Mesendoderm (in vitro differentiated cells): Measurements from ENCODE around the gene ZNF778.

Experiments
- DNase-seq: peaks from one replicate; pipeline ENCODE4 v3.0.0; 2013
- H2AK5ac ChIP-seq: 2 replicates; pipeline ENCODE4 v1.6.1; 2013; ENCODE audit warnings: low read length, inconsistent platforms
- H2BK120ac ChIP-seq: 2 replicates; pipeline ENCODE4 v1.6.1; 2013; ENCODE audit warnings: low read depth, mild to moderate bottlenecking, low read length, moderate library complexity, mixed read lengths
- H2BK15ac ChIP-seq: replicated peaks from 2 replicates; pipeline ENCODE4 v1.6.1; 2013; ENCODE audit warnings: low read depth, mild to moderate bottlenecking, moderate library complexity
- H2BK5ac ChIP-seq: 2 replicates; pipeline ENCODE4 v1.6.1; 2013; ENCODE audit warnings: low read length, inconsistent platforms
- H3K18ac ChIP-seq: 2 replicates; pipeline ENCODE4 v1.6.1; 2013; ENCODE audit warnings: mild to moderate bottlenecking, low read length, mixed read lengths
- H3K23ac ChIP-seq: one replicate; pipeline ENCODE4 v1.6.1; 2013; ENCODE audit warnings: low read length
- H3K27ac ChIP-seq: 2 replicates; pipeline ENCODE4 v1.5.1; 2013; ENCODE audit warnings: low read depth, mild to moderate bottlenecking, inconsistent platforms, low read length, moderate library complexity
- H3K27me3 ChIP-seq: 2 replicates; pipeline ENCODE4 v1.6.1; 2013; ENCODE audit warnings: low read length, control low read depth, mild to moderate bottlenecking, inconsistent platforms; ENCODE audit not compliant: insufficient read depth, poor library complexity
- H3K36me3 ChIP-seq: 2 replicates; pipeline ENCODE4 v1.6.1; 2013; ENCODE audit warnings: low read length, inconsistent platforms; ENCODE audit not compliant: control insufficient read depth, insufficient read depth
- H3K4ac ChIP-seq: one replicate; pipeline ENCODE4 v1.6.1; 2013; ENCODE audit warnings: low read depth, mild to moderate bottlenecking, low read length, moderate library complexity
- H3K4me1 ChIP-seq: 2 replicates; pipeline ENCODE4 v1.6.1; 2013; ENCODE audit warnings: low read depth, low read length, inconsistent platforms; ENCODE audit not compliant: control insufficient read depth
- H3K4me2 ChIP-seq: 2 replicates; pipeline ENCODE4 v1.6.1; 2013; ENCODE audit warnings: low read length
- H3K4me3 ChIP-seq: 2 replicates; pipeline ENCODE4 v1.5.1; 2013; ENCODE audit warnings: mild to moderate bottlenecking, low read length
- H3K56ac ChIP-seq: one replicate; pipeline ENCODE4 v1.6.1; 2013; ENCODE audit warnings: low read length
- H3K79me1 ChIP-seq: 2 replicates; pipeline ENCODE4 v1.6.1; 2013; ENCODE audit warnings: low read length, inconsistent platforms
- H3K79me2 ChIP-seq: 2 replicates; pipeline ENCODE4 v1.6.1; 2013; ENCODE audit warnings: mild to moderate bottlenecking, low read length; ENCODE audit not compliant: control insufficient read depth, insufficient read depth
- H3K9ac ChIP-seq: 2 replicates; pipeline ENCODE4 v1.6.1; 2013; ENCODE audit warnings: low read length, inconsistent platforms
- H4K5ac ChIP-seq: one replicate; pipeline ENCODE4 v1.6.1; 2013; ENCODE audit warnings: low read length
- H4K8ac ChIP-seq: one replicate; pipeline ENCODE4 v1.6.1; 2013; ENCODE audit warnings: low read depth, mild to moderate bottlenecking, control low read depth, low read length, moderate library complexity
- WGBS: extraction: QIAGEN DNeasy Blood & Tissue Kit; methylation state at CpG from one replicate; pipeline ENCODE4 v1.1.7; 2013; ENCODE audit warnings: low lambda C conversion rate, missing lambda C conversion rate; ENCODE audit not compliant: insufficient coverage; ENCODE audit errors: extremely low coverage; 5-methylcytosine and 5-hydroxymethylcytosine counted together

ZNF778 gene

DNA sequence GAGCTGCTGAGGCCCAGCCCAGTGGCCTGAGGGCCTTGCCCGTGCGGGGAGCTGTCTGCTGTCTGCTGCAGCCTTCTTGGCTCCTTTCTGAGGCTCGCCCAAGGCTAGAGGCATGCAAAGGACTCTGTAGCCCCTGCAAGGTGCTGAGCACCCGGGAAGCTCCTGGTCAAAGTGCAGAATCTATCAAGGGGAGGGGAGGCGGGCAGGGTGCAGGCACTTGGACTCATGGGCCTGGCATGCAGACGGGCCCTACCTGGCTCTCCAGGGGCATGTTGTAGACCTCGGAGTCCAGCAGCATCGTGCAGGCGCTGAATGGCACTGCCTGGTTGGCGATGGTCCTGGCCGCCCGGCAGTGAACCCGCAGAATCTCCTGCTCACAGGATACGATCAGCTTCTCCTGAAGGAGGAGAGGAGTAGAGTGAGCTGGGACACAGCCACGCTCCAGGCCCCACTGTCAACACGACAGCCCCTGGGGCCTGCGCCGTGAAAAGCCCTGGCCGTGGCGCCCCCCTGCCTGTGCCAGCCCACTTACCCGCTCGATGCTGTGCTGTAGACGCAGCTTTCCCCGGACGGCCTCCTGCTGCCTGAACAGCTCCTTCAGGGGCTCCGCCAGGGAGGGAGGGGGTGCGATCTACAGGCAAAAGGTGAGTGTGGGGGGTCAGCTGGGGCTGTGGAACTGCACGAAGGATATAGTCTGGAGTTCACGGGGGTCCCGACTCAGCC is 57.2 kb downstream of the ZNF778 start:
- Histone ChIP-seq H3K36me3 (peaks cover 11% of the 10 kb centered on the region), H4K5ac (no peak overlapping the region), H4K8ac (no peak overlapping the region), H2AK5ac (no peak overlapping the region), H3K27ac (no peak overlapping the region), H3K79me1 (peaks cover 5% of the 10 kb centered on the region), H2BK120ac (no peak overlapping the region), H2BK5ac (no peak overlapping the region), H3K23ac (no peak overlapping the region), H3K4me2 (no peak overlapping the region), H3K4ac (no peak overlapping the region), H3K27me3 (no peaks in the 10 kb centered on the region), H3K79me2 (no peaks in the 10 kb centered on the region), H3K4me1 (no peaks in the 10 kb centered on the region), H3K4me3 (no peak overlapping the region), H2BK15ac (no peak overlapping the region), H3K56ac (no peak overlapping the region), H3K9ac (no peak overlapping the region), H3K18ac (no peak overlapping the region)
- DNase-seq: no peak
- WGBS: no CpG with 5 or more reads among the region's 30 CpGs

DNA sequence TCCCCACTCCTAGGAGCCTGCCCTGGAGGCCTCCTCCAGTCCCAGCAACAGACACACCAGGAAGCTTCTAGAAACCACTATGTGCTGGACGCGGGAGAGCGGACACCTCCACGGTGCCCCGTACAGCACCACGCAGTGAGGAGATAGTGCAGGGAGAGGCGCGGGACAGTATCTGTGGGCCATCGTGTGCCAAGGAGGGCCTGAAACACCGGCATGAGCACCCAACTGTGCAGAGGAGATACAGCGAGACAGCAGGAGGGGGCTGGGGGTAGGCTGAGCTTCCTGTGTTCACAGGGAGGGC is 57.7 kb downstream of the ZNF778 start:
- H3K4ac ChIP-seq: no peak overlapping the region
- H3K4me1 ChIP-seq: no peaks in the 10 kb centered on the region
- H3K9ac ChIP-seq: no peak overlapping the region
- H3K23ac ChIP-seq: no peak overlapping the region
- H2AK5ac ChIP-seq: no peak overlapping the region
- no peaks in the 10 kb centered on the region for H3K79me2 ChIP-seq
- no peak overlapping the region for H3K4me2 ChIP-seq
- peaks cover 7% of the 10 kb centered on the region for H3K36me3 ChIP-seq
- H3K79me1 ChIP-seq: peaks cover 5% of the 10 kb centered on the region
- no peak overlapping the region for H3K27ac ChIP-seq
- H3K18ac ChIP-seq: no peak overlapping the region
- H3K27me3 ChIP-seq: no peaks in the 10 kb centered on the region
- no peak overlapping the region for H2BK15ac ChIP-seq
- no peak overlapping the region for H4K5ac ChIP-seq
- H3K4me3 ChIP-seq: no peak overlapping the region
- no peak overlapping the region for H2BK120ac ChIP-seq
- WGBS: no CpG with 5 or more reads among the region's 11 CpGs
- DNase-seq: no peak
- H3K56ac ChIP-seq: no peak overlapping the region
- no peak overlapping the region for H2BK5ac ChIP-seq
- H4K8ac ChIP-seq: no peak overlapping the region

DNA sequence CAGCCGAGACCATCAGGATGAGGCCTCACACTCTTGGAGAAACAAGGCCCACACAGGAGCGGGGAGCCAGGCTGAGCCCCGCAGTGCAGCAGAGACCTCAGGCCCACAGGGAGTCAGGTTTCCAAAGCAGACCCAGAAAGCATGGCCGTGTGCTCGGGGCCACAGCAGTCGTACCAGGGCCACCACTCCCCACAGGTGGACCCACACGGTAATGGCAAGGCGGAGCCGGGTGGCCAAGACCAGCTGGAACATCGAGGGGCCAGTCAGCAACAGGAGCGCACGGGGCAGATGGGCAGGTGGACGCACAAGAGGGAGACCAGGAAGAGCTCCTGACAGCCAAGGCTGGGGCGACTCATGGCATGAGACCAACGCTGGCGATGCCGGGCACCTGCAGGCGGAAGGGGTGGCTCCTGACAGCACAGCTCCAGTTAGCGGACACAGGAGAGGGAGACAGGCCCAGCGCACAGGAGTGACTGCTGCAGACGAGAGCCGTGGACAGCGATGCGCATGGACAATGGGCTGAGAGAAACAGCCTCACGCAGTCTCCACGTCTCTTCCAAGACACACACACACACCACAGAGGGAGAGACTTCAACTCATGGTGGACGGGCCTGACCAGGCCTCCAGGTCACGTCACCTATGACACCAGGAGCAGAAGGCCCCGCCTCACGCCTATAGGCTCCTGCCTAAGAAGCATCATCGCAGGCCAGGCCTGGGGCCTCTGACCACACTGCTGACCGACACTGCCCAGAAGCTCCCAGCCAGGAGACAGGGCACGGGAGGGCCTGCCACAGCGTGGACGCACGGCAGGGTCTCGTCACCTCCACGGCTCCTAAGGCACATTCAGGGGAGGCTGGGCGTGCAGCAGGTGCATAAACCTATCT is 58.6 kb downstream of the ZNF778 start:
- Histone ChIP-seq H3K4me3 (no peak overlapping the region), H3K18ac (no peak overlapping the region), H3K4me1 (no peaks in the 10 kb centered on the region), H3K4me2 (no peak overlapping the region), H3K27me3 (no peaks in the 10 kb centered on the region), H4K5ac (no peak overlapping the region), H3K36me3 (peaks cover 4% of the 10 kb centered on the region), H3K27ac (no peak overlapping the region), H3K79me1 (peaks cover 5% of the 10 kb centered on the region), H2BK120ac (no peak overlapping the region), H2AK5ac (no peak overlapping the region), H2BK5ac (no peak overlapping the region), H4K8ac (no peak overlapping the region), H3K23ac (no peak overlapping the region), H3K56ac (no peak overlapping the region), H3K4ac (no peak overlapping the region), H3K9ac (no peak overlapping the region), H2BK15ac (no peak overlapping the region), H3K79me2 (no peaks in the 10 kb centered on the region)
- no peak for DNase-seq
- no CpG with 5 or more reads among the region's 39 CpGs for WGBS

DNA sequence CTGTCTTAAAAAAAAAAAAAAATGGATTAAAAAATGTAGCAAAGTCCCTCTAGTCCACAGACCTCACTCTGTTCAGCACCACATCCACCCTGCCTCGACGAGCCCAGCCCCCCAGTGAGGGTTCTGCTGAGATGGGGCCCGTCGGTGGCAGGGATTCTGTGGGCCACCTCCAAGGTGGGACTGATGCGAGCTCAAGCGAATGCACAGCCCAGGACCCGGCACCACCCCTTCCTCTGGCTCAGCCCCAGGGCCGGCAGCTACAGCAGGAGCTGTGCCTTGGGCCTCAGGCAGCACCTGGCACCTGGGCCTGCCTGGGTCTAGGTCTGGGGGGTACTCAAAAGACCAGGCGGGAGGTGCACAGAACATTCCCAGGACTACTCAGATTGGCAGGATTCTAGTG is 59.5 kb downstream of the ZNF778 start:
- H3K56ac ChIP-seq: no peak overlapping the region
- H4K5ac ChIP-seq: no peak overlapping the region
- H2BK5ac ChIP-seq: no peak overlapping the region
- no peak overlapping the region for H3K27ac ChIP-seq
- no peak overlapping the region for H3K18ac ChIP-seq
- no peak overlapping the region for H4K8ac ChIP-seq
- H2BK15ac ChIP-seq: no peak overlapping the region
- H3K36me3 ChIP-seq: peaks cover 4% of the 10 kb centered on the region
- H3K4me1 ChIP-seq: no peaks in the 10 kb centered on the region
- H2AK5ac ChIP-seq: no peak overlapping the region
- H3K9ac ChIP-seq: no peak overlapping the region
- H3K79me2 ChIP-seq: no peaks in the 10 kb centered on the region
- no peak for DNase-seq
- H3K4ac ChIP-seq: no peak overlapping the region
- no peaks in the 10 kb centered on the region for H3K27me3 ChIP-seq
- H3K4me3 ChIP-seq: no peak overlapping the region
- no peak overlapping the region for H3K23ac ChIP-seq
- H3K4me2 ChIP-seq: no peak overlapping the region
- H3K79me1 ChIP-seq: peaks cover 5% of the 10 kb centered on the region
- WGBS: no CpG with 5 or more reads among the region's 9 CpGs
- H2BK120ac ChIP-seq: no peak overlapping the region

DNA sequence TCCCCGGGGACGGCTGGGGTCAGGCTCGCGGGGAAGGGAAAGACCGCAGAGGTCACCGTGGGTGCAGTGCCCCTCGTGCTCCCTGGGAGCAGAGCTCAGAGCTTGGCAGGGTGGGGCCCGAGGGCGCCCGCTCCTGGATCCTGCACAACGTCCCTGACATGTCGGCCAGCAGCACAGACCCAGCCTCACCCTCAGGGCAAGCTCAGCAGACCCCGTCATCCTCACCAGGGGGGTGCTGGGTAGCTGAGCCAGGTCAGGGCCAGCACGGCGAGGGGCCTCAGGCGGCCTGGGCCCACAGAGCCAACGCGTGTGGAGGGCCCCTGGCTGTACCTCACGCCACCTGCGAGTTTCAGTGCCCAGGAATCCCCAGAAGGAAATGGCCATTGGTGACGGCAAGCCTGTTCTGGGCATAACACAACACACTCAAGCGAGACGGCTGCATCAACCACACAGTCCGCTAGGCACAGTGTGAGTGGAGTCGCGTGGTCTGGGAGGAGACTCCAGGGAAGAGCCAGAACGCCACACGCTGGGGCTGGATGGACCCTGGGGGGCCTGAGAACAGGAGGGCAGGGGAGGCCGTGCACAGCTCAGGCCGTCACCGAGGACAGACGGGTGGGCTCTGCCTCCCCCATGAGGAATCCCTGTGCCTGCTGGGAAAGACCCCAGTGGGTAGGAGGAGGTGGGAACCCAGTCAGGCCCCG is 60.3 kb downstream of the ZNF778 start:
- no peaks in the 10 kb centered on the region for H3K4me1 ChIP-seq
- no peaks in the 10 kb centered on the region for H3K79me2 ChIP-seq
- no peaks in the 10 kb centered on the region for H3K27me3 ChIP-seq
- no peak overlapping the region for H3K4me3 ChIP-seq
- H3K56ac ChIP-seq: no peak overlapping the region
- WGBS: no CpG with 5 or more reads among the region's 33 CpGs
- H2AK5ac ChIP-seq: no peak overlapping the region
- no peak overlapping the region for H3K23ac ChIP-seq
- no peak overlapping the region for H3K4me2 ChIP-seq
- no peak overlapping the region for H3K27ac ChIP-seq
- no peak overlapping the region for H2BK120ac ChIP-seq
- H2BK5ac ChIP-seq: no peak overlapping the region
- H3K79me1 ChIP-seq: peaks cover 5% of the 10 kb centered on the region
- no peak overlapping the region for H3K18ac ChIP-seq
- H2BK15ac ChIP-seq: no peak overlapping the region
- H3K36me3 ChIP-seq: peaks cover 4% of the 10 kb centered on the region
- no peak overlapping the region for H4K5ac ChIP-seq
- no peak overlapping the region for H4K8ac ChIP-seq
- no peak for DNase-seq
- H3K4ac ChIP-seq: no peak overlapping the region
- H3K9ac ChIP-seq: no peak overlapping the region
